Uterus (tissue), 2 donors: Measurements from ENCODE around the gene MSI2.

Experiments used
- POLR2A ChIP-seq, 2 donors: fragments of 450-650 bp; IDR thresholded peaks; one replicate each; pipeline ENCODE4 v1.6.1; 2016; ENCODE audit warnings: antibody characterized with exemption in 2 of 2, mild to moderate bottlenecking in 1 of 2, moderate library complexity in 1 of 2
- TF ChIP-seq, protein P1 (sequence below), 4 experiments: fragments of 200-600 bp in 2 of 4; fragments of 450-650 bp in 2 of 4; sonication (generic) in 2 of 4; IDR thresholded peaks; one replicate each; pipeline ENCODE4 v1.5.1; 2016 to 2019; ENCODE audit warnings: antibody characterized with exemption in 4 of 4, mild to moderate bottlenecking in 2 of 4, moderate library complexity in 1 of 4

DNA sequence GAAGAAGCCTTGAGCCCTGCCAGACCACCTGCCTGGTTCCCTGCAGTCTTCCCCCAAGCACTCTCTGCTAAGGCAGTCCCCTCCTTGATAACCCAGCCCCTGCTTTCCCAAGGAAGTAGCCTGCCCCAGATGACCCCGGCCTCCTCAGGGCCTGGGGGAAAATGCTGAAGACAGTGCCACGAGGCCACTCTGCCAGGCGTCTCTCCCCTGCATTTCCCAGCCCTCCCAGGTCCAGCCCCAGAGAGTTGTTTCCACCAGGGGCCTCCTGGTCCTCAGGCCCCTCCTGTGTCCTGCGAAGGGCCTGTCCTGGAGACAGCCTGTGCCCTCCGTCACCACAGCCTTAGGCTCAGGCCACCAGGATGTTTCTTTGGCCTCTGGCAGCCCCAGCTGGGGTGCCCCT is 392.4 kb downstream of the MSI2 start:
- TF ChIP-seq, protein P1, sequence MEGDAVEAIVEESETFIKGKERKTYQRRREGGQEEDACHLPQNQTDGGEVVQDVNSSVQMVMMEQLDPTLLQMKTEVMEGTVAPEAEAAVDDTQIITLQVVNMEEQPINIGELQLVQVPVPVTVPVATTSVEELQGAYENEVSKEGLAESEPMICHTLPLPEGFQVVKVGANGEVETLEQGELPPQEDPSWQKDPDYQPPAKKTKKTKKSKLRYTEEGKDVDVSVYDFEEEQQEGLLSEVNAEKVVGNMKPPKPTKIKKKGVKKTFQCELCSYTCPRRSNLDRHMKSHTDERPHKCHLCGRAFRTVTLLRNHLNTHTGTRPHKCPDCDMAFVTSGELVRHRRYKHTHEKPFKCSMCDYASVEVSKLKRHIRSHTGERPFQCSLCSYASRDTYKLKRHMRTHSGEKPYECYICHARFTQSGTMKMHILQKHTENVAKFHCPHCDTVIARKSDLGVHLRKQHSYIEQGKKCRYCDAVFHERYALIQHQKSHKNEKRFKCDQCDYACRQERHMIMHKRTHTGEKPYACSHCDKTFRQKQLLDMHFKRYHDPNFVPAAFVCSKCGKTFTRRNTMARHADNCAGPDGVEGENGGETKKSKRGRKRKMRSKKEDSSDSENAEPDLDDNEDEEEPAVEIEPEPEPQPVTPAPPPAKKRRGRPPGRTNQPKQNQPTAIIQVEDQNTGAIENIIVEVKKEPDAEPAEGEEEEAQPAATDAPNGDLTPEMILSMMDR (IDR thresholded peaks at IDR 0.05): no peak
- no peak for TF ChIP-seq POLR2A (IDR thresholded peaks at IDR 0.05)
